SK-N-DZ (cell line): ENCODE results near the gene MTTP. TPM values are rescaled to one million over a fixed set of nuclear protein-coding genes. Genes with fewer than 3 reads are reported as not detected.
"Not testable (repeated sequence)": the region's sequence is repeated elsewhere in the genome, so short reads cannot be mapped to it uniquely, and the experiment has no call there.

Source experiments
- DNase-seq: peaks from one replicate; pipeline ENCODE4 v3.0.0-alpha.2; 2015; ENCODE audit warnings: low spot score
- polyA plus RNA-seq, 2 experiments: library from polyadenylated mRNA; depleted of rRNA; stranded (reverse); fragments of >200 nt; gene quantifications; 2 replicates each; pipeline ENCODE4 v1.2.3, GENCODE V29; 2014

The MTTP gene
- polyA plus RNA-seq (2014; cell fraction: cytosol; rRNA removed): not detected in 2 replicates
- not detected in 2 replicates for polyA plus RNA-seq (2014; cell fraction: nucleus; rRNA removed)

DNA sequence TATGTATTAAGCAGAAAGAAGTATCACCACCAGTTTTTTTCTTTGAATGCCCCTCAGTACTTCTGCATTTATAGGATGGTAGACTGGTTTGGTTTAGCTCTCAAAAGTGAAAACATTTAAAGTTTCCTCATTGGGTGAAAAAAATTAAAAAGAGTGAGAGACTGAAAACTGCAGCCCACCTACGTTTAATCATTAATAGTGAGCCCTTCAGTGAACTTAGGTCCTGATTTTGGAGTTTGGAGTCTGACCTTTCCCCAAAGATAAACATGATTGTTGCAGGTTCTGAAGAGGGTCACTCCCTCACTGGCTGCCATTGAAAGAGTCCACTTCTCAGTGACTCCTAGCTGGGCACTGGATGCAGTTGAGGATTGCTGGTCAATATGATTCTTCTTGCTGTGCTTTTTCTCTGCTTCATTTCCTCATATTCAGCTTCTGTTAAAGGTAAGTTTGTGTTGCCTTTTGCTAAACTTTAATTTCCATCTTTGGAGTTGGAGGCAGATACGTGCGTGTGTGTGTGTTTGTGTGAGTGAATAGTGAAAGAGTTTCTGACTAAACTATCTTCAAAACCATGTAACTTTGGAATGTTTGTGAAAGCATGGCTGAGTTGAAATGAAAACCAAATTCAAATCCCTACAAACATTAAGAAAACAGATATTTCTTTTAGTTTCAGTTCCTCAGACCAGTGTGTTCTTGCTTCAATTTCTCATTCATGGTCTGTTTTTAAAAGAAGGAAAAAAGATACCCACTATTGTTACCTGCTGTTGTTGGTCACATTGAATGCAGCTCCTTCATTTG, at the start of gene MTTP:
Gene MTTP, plus strand, starts transcription at position 295 of the 795 bp plus-strand sequence. Its CDS starts 86 bp downstream, at position 381.
- no peak for DNase-seq

DNA sequence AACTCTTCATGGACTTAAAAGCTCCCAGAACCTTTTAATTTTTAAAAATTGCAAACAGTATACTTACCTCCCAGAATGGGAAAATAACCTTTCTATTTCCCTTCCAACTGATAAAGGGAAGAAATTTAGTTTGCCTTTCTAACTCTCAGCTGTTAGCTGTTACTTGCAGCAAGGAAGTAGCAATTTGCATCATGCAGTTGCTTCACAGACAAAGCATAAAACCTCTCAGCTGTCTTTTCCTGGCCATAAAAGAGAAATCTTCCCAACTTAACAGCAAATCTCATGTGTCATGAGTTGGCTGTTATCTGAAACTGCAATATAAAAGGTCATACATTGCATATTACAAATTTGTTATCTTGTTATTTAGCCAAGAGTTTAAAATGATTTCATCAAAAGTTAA, 45.4 kb upstream of the MTTP start:
- DNase-seq: no peak

DNA sequence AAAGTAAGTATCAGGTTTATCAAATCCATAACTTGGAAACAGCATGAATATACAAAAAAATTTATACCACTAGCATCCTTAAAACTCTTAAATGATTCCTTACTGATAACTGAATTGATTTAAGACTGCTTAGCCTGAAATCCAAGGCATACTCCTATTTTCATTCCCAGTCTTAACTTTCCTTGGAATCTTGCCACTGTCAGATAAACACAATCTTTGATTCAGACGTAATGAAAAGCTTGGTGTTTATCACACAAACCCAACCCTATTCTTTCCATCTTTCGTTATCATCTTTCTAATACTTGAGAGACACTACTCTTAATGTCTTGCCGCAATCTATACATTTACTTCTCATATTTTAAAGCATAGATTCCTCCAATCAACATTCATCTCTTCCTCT, 44.7 kb upstream of the MTTP start:
- DNase-seq: no peak

GRCh38 chr4:99534699-99535098, 39.9 kb upstream of the MTTP start:
- not testable (repeated sequence) for DNase-seq

GRCh38 chr4:99536271-99536670, 38.4 kb upstream of the MTTP start:
- peak; percentile 73 for DNase-seq

GRCh38 chr4:99536848-99537247, 37.8 kb upstream of the MTTP start:
- no peak for DNase-seq

DNA sequence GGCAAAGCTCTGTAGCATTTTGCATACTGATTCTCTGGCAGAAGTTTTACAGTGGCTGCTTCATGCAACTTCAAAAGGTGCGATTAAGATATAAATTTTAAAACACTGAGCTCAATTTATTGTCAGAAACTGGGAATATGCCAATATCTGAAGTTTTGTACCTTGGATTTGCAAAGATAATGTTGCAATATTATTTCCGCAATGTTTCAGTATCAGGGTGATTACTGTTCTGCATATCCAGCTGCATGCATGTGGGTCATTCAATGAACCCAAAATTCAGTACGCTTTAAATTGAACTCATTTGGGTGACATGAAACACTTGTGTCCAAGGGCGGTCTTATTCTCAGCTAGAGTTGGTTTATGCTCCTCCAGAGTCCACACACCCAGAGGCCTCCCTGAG, 37.0 kb upstream of the MTTP start:
- DNase-seq: no peak

- DNase-seq: no peak
These were observed 34.2 kb upstream of the MTTP start for GRCh38 chr4:99540277-99540939.

DNA sequence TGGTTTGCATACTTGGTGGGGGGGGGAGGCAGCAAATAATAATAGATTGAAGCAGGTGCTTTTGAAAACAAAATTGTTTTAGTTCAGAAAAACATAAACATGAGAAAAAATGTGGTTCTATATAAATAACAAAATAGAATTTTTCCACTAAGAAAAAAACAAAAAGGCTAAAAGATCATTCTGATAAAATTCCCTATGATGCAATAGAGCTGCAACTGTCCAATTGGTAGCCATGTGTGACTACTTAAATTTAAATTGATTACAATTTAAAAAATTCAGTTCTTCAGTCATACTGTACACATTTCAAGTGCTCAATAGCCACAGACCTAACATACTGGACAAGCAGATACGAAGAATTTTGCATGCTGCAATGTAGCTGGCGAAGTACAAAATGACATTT, 21.8 kb upstream of the MTTP start:
- no peak for DNase-seq

DNA sequence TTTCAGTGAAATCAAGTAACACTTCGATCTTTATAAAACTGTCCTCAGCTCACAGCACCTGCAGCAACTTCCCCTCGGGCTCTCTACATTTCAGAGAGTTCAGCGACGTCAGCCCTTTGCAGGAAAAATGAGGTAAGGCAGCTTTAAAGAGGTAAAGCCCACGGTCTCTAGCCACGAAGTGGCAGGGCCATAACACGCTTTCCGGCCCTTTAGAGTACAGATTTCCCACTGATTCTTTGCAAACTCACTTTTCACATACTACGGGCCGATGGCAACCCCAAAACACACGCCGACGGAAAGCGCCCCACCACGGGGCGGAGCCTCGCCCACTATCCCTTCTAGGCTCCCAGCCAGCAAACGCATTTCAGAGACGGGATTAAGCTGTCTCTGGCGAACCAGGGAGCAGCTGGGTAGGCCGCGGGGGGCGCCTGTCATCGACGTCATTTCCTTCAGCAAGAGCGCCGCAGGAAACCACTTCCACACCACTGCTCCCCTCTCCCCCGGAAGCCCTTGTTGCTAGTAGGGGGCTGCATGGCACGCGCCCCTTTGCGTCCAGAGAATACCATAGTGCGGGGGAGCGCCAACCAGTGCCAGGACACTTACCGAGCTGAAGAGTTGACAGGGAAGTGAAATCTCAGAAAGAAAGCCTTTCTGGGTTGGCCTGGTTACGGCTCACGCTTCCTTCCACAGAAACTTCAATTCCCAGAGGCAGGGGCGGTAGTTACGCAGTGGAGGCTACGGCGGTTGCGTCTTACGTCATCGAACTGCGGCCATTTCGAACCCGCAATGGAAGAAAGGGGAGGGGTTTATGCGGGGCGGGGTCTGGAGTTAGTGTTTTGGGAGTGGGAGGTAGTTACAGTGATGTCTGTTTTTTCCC, 11.1 kb upstream of the MTTP start, which contains the start of gene TRMT10A:
Gene TRMT10A, minus strand, starts transcription at position 730 of the 877 bp plus-strand sequence. CDS start 4,701 bp downstream, outside the sequence.
- peak; percentile 97 for DNase-seq

DNA sequence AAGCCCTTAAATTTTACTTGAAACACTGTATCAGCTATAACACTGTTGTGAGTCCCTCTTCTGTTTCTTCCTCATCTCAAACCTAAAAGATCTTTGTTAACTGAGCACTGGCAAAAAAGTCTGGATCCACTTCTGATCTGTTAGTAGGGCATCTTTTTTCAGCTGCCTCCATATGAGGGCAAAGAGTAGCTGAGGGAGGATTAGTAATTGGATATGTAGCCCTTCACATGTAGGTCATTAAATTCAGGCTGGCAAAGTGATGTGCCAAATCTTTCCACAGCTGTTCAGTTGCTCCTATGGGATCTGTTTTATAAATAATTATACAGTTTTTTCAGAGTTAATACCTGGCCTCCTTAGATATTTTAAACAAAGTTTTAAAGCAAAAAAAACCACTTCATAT, 9.7 kb upstream of the MTTP start:
- DNase-seq: no peak

- DNase-seq: no peak
These were observed 2.7 kb upstream of the MTTP start for GRCh38 chr4:99571883-99572282.

DNA sequence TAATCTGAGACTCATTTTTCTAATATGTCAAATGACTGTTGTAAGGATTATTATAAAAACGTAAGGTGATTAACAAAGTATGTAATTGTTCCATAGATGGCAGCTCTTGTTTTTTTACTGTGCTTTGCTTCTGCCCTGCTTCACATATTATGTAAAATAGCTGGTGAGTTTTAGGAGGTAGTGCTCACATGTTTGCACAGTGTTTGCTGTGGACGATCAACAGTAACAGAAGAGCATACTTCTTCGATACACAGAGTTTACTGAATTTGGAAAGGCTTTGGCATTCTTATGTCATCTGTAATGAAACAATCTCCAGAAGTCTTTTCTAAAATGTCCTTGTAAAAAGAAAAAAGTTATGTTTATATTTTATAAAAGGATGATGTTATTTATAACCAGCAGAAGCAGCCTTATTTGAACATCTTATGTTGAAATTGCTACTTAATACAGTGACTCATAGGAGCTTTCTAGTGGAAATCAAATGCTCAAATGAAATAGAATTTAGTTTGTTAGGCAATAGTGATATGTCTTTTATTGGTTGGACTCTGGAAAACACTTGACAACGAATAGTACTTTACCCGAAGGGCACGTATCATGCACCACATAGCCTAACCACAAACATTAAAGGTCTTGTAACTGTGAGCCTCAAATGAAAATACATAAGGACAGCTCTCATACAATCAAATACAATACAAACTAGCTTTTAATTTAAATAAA, 1.9 kb upstream of the MTTP start:
- DNase-seq: no peak

DNA sequence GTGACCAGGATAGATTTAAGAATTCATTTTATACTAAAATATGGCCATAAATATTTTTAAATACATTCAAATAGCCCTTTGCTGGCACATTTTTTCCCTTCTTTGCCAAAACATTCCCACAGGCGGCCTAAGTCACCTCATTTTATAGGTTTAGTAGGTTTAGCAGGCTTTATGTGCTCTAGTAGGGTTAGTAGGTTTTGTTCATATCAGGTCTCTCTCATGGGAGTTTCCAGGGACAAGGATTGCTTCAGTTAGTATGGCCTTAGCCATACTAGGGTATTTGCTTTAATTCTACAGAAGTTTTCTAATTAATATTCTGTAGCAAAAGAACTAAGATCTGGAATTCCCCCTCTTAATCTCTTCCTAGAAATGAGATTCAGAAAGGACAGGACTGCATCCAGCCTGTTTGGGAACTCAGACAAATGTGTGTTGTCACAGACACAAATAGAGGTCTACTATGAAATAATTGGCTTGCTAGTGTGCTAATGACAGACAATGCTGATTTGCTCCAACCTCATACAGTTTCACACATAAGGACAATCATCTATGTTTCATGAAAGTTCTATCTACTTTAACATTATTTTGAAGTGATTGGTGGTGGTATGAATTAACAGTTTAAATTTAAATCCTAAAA, 772 bp upstream of the MTTP start:
- DNase-seq: no peak

- DNase-seq: no peak
These were observed 4.1 kb downstream of the MTTP start for GRCh38 chr4:99578714-99579113.

GRCh38 chr4:99585516-99585915, 10.9 kb downstream of the MTTP start:
- DNase-seq: no peak

GRCh38 chr4:99586322-99586721, 11.7 kb downstream of the MTTP start:
- peak; percentile 12 for DNase-seq

DNA sequence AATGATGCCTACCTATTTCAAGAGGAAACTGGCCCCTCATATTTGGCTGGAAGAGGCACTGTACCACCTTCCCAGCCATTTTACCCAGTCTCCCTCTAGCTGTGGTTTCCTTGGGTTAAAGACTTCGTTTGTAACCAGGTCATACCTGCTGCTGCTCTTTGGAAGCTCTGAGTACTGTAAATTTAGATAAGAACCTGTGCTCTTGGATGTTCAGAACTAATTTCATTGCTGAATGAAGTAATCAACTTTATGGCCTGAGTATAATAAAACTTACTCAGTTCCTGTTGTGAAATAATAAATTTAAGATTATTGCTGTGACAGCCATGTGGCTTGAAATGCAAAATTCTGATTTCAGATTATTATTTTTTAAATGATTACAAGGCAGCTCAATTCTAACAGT, 12.2 kb downstream of the MTTP start:
- DNase-seq: no peak

DNA sequence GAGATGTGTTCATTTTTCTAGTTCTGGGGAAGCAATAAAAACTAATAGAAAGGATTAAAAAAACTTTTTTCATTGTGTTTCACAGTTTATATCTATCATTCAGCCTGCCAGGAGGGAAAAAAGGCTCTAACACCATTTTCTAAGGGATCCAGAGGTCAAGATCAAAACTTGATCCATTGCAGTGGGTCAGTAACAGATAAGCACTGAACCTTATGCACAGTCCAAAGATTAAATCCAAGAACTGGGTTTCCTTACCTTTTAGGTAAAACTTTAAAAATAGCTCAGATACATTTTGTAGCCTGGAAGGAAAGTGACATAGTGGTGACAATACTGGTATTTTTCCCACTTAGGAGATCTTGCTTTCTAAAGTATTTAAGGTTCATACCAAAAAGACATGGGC, 12.7 kb downstream of the MTTP start:
- DNase-seq: no peak

GRCh38 chr4:99587803-99588202, 13.2 kb downstream of the MTTP start:
- no peak for DNase-seq

DNA sequence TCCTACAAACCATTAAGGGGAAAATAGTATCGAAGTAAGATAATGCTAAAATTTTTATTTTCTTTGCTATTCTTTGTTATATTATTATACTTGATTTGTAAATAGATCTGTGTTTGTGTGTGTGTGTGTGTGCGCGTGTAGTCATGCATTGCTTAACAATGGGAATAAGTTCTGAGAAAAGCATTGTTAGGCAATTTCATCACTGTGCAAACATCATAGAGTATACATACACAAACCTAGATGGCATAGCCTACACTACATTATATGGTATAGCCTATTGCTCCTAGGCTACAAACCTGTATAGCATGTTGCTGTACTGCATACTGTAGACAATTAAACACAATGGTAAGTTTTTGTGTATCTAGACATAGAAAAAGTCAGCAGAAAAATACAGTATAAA, 17.1 kb downstream of the MTTP start:
- DNase-seq: no peak
